Body of pancreas (tissue), 4 donors: ENCODE data around the gene PCDHA12. TPM values are rescaled to one million over a fixed set of nuclear protein-coding genes. Genes with fewer than 3 reads are reported as not detected.

ENCODE experiments used
- ATAC-seq: fragments of 150-250 bp; one replicate; pipeline ENCODE4 v1.9.1; 2016
- DNase-seq, 4 donors: peaks; one replicate each; pipeline ENCODE4 v3.0.0-alpha.2; 2019
- H3K27ac ChIP-seq, 4 donors: fragments of 200-600 bp; sonication (generic); 1 replicate in 3 of 4; 2 replicates in 1 of 4; pipeline versions ENCODE4 v1.5.1 to v1.6.1; 2016 to 2019; ENCODE audit warnings: mild to moderate bottlenecking in 1 of 4, mixed read lengths in 1 of 4, moderate library complexity in 1 of 4
- H3K27me3 ChIP-seq, 2 donors: fragments of 200-600 bp; sonication (generic); one replicate each; pipeline ENCODE4 v1.6.0; 2016; ENCODE audit warnings: mild to moderate bottlenecking in 1 of 2
- H3K36me3 ChIP-seq, 2 donors: fragments of 200-600 bp; sonication (generic); replicated peaks in 1 of 2; 2 replicates each; pipeline ENCODE4 v1.5.1; 2016; ENCODE audit warnings: low read depth in 2 of 2; ENCODE audit not compliant: insufficient read depth in 1 of 2
- H3K4me1 ChIP-seq: fragments of 200-600 bp; sonication (generic); one replicate; pipeline ENCODE4 v1.6.0; 2016
- H3K4me3 ChIP-seq, 2 donors: fragments of 200-600 bp; sonication (generic); 1 replicate in 1 of 2; 2 replicates in 1 of 2; pipeline ENCODE4 v1.5.1; 2016 to 2019
- H3K9me3 ChIP-seq, 3 donors: fragments of 200-600 bp; sonication (generic); 1 replicate in 2 of 3; 2 replicates in 1 of 3; pipeline ENCODE4 v1.5.1; 2016
- CTCF ChIP-seq, 7 experiments: fragments of 450-650 bp in 4 of 7; fragments of 200-600 bp in 3 of 7; sonication (generic) in 3 of 7; IDR thresholded peaks; one replicate each; pipeline ENCODE4 v1.5.1; 2016 to 2019; ENCODE audit warnings: antibody characterized with exemption in 7 of 7
- POLR2A ChIP-seq, 3 donors: fragments of 450-650 bp; IDR thresholded peaks; one replicate each; pipeline ENCODE4 v1.6.1; 2016; ENCODE audit warnings: antibody characterized with exemption in 3 of 3, mild to moderate bottlenecking in 2 of 3
- WGBS, 2 donors: methylation state at CpG; one replicate each; pipeline ENCODE4 v1.1.5; 2017; 5-methylcytosine and 5-hydroxymethylcytosine counted together
- intact Hi-C: fragments of 100-400 bp; cut with DNase I; formaldehyde crosslinking; loops from one replicate; pipeline ENCODE4 v1.15.1; 2023
- total RNA-seq, 2 donors: library from RNA; depleted of rRNA; stranded (reverse); fragments of >200 nt; gene quantifications; one replicate each; pipeline ENCODE4 v1.1.0, GENCODE V29; 2016

The PCDHA12 gene
- total RNA-seq, 2 donors from 2014 or later, result 3.6 to 3.9 TPM

DNA sequence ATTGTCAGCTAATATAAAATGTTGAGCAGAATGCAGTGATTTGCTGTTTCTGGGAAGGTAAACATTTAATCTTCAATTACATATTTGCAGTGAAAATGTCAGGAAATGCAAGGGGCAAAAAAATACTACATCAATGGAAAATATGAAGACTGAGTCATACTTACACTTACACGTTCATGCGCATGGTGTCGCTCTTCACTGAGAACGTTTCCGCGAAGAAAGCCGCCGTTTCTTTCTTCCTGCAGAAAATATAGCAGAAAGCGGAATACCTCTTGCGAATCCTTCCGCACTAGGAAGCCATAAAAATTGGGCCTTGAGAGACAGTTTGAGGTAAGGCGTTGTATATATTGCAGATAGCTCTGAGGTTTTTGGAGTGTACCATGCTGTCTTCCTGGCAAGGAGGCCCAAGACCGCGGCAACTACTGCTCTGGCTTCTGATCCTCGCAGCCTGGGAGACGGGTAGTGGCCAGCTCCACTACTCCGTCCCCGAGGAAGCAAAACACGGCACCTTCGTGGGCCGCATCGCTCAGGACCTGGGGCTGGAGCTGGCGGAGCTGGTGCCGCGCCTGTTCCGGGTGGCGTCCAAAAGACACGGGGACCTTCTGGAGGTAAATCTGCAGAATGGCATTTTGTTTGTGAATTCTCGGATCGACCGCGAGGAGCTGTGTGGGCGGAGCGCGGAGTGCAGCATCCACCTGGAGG is 6.9 kb downstream of the PCDHA12 start, which contains the start of gene PCDHA13:
Gene PCDHA13, plus strand, starts transcription at position 236 of the 702 bp plus-strand sequence. Its CDS starts 145 bp downstream, at position 381.
- WGBS, 2 donors, result 11 to 23% methylated on average over 12 to 31 of the region's 35 CpGs
- intact Hi-C loops, result no loop called here
- Histone ChIP-seq H3K27me3 (no peaks in the 10 kb centered on the region), H3K36me3 (no peaks in the 10 kb centered on the region), H3K4me1 (no peaks in the 10 kb centered on the region), H3K27ac (peak within 1 kb of the TSS in 1 of 4 donors; percentile 10), H3K4me3 (no peak within 1 kb of the TSS), H3K9me3 (peaks cover 0 to 30% (median 2%) of the 10 kb centered on the region in 3 donors)
- TF ChIP-seq POLR2A (IDR thresholded peaks at IDR 0.05) (no peak), CTCF (IDR thresholded peaks at IDR 0.05) (peak in 4 of 7 experiments; percentile 20 to 41 (median 35))
- peak in 3 of 4 donors; percentile 18 to 45 (median 25) for DNase-seq
- ATAC-seq, result no peak

DNA sequence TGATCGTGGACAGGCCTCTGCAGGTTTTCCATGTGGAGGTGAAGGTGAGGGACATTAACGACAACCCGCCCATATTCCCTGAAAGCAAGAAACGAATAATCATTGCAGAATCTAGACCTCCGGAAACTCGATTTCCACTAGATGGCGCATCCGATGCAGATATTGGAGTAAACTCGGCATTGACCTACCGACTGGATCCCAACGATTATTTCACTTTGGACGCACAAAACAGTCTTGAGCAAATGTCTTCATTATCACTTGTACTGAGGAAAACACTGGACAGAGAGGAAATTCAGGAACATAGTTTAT is 7.4 kb downstream of the PCDHA12 start:
- ATAC-seq (no peak), DNase-seq (peak in 2 of 4 donors; percentile 12 to 16)
- Histone ChIP-seq H3K36me3 (no peaks in the 10 kb centered on the region), H3K4me3 (no peak overlapping the region), H3K27me3 (no peaks in the 10 kb centered on the region), H3K4me1 (no peaks in the 10 kb centered on the region), H3K27ac (no peak overlapping the region), H3K9me3 (peaks cover 0 to 25% (median 0%) of the 10 kb centered on the region in 3 donors)
- WGBS, 2 donors, result 14 to 34% methylated on average over 12 of the region's 12 CpGs
- TF ChIP-seq POLR2A (IDR thresholded peaks at IDR 0.05) (no peak), CTCF (IDR thresholded peaks at IDR 0.05) (peak in 1 of 7 experiments; percentile 3)
- intact Hi-C loops, result no loop called here

- ATAC-seq, result no peak
- 32 to 42% methylated on average over 31 to 41 of the region's 41 CpGs for WGBS, 2 donors
- no peak overlapping the region for H3K27ac ChIP-seq
- H3K4me1 ChIP-seq, result no peaks in the 10 kb centered on the region
- TF ChIP-seq CTCF (IDR thresholded peaks at IDR 0.05) (no peak), POLR2A (IDR thresholded peaks at IDR 0.05) (no peak)
- H3K36me3 ChIP-seq, result no peaks in the 10 kb centered on the region
- DNase-seq, result no peak
- peaks cover 0 to 25% (median 0%) of the 10 kb centered on the region in 3 donors for H3K9me3 ChIP-seq
- H3K27me3 ChIP-seq, result no peaks in the 10 kb centered on the region
- intact Hi-C loops, result no loop called here
- H3K4me3 ChIP-seq, result no peak overlapping the region
Observed at GRCh38 chr5:140883373-140883772, 8.3 kb downstream of the PCDHA12 start.

DNA sequence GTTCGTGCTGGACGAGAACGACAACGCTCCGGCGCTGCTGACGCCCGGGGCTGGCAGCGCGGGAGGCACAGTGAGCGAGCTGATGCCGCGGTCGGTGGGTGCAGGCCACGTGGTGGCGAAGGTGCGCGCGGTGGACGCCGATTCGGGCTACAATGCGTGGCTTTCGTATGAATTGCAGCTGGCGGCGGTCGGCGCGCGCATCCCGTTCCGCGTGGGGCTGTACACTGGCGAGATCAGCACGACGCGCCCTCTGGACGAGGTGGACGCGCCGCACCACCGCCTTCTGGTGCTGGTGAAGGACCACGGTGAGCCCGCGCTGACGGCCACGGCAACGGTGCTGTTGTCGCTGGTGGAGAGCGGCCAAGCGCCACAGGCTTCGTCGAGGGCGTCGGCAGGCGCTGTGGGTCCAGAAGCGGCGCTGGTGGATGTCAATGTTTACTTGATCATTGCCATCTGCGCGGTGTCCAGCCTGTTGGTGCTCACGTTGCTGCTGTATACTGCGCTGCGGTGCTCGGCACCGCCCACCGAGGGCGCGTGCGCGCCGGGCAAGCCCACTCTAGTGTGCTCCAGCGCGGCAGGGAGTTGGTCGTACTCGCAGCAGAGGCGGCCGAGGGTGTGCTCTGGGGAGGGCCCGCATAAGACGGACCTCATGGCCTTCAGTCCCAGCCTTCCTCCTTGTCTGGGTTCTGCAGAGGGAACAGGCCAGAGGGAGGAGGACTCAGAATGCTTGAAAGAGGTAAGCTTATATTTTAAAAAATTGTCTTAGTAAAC is 9.0 kb downstream of the PCDHA12 start:
- ATAC-seq (no peak), DNase-seq (no peak)
- intact Hi-C loops, result no loop called here
- 30 to 49% methylated on average over 17 to 79 of the region's 79 CpGs for WGBS, 2 donors
- Histone ChIP-seq H3K4me1 (no peaks in the 10 kb centered on the region), H3K27me3 (no peaks in the 10 kb centered on the region), H3K4me3 (no peak overlapping the region), H3K27ac (no peak overlapping the region), H3K9me3 (peaks cover 0 to 25% (median 0%) of the 10 kb centered on the region in 3 donors), H3K36me3 (no peaks in the 10 kb centered on the region)
- TF ChIP-seq CTCF (IDR thresholded peaks at IDR 0.05) (no peak), POLR2A (IDR thresholded peaks at IDR 0.05) (no peak)
